Measurements from ENCODE around the gene GPR68. TPM values are rescaled to one million over a fixed set of nuclear protein-coding genes. Genes with fewer than 3 reads are reported as not detected.

The GPR68 gene
- total and polyA plus RNA-seq, 2 of the 4 experiments (the other 2 are of a cell fraction) = 0.72 to 0.94 TPM

GRCh38 chr14:91261115-91261514 is 16.6 kb upstream of the GPR68 start:
- Histone ChIP-seq H3K18ac (ENCODE audit: low read depth, low read length) (no peak overlapping the region), H2BK120ac (ENCODE audit: low read depth, low read length) (no peak overlapping the region), H3K27ac (ENCODE audit: insufficient read depth, low read length) (no peak overlapping the region), H3K9me3 (ENCODE audit: control insufficient read depth, insufficient read depth, low read length) (peaks cover 3% of the 10 kb centered on the region; the same call in 1 of the 2 replicates), H2AK5ac (ENCODE audit: low read depth, low read length) (no peak overlapping the region), H3K4me2 (ENCODE audit: low read depth, low read length) (no peak overlapping the region), H3K36me3 (ENCODE audit: control insufficient read depth, insufficient read depth, low read length) (no peaks in the 10 kb centered on the region), H2AFZ (replicated peaks; ENCODE audit: low read length, poor library complexity) (no peak overlapping the region), H2BK15ac (ENCODE audit: low read depth, low read length) (no peak overlapping the region), H4K91ac (ENCODE audit: insufficient read depth, low read depth, low read length) (no peak overlapping the region), H3K56ac (ENCODE audit: extremely low read depth, insufficient read depth, low read length) (no peak overlapping the region), H3K9me1 (ENCODE audit: insufficient read depth, low read length) (no peaks in the 10 kb centered on the region), H3K4me1 (ENCODE audit: control insufficient read depth, insufficient read depth, low read length) (no peaks in the 10 kb centered on the region; the same call in 1 of the 2 replicates), H2BK5ac (ENCODE audit: low read depth, low read length, poor library complexity, severe bottlenecking) (no peak overlapping the region), H3K27me3 (ENCODE audit: control insufficient read depth, insufficient read depth, low read length) (peaks cover 29% of the 10 kb centered on the region), H3K9ac (ENCODE audit: low read depth, low read length) (no peak overlapping the region), H3K14ac (replicated peaks; ENCODE audit: low read depth, low read length) (no peak overlapping the region), H3K23ac (ENCODE audit: low read depth, low read length) (no peak overlapping the region), H4K8ac (ENCODE audit: low read depth in 2 of 2, low read length in 2 of 2) (no peak overlapping the region), H4K20me1 (ENCODE audit: insufficient read depth, low read length) (no peaks in the 10 kb centered on the region), H3K4me3 (ENCODE audit: insufficient read depth, low read depth, low read length) (no peak overlapping the region), H2AK9ac (replicated peaks; ENCODE audit: low read depth, low read length, poor library complexity) (no peak overlapping the region), H3K79me1 (ENCODE audit: low read depth in 1 of 2, low read length in 2 of 2) (no peaks in the 10 kb centered on the region), H4K5ac (ENCODE audit: low read depth, low read length) (no peak overlapping the region), H2BK20ac (ENCODE audit: low read depth, low read length) (no peak overlapping the region), H3K4ac (ENCODE audit: low read depth, low read length) (no peak overlapping the region)
- no TSS peak for BruUV-seq (replicated peaks)
- ATAC-seq (ENCODE audit: low read depth) (no peak), DNase-seq (no peak)
- in situ Hi-C loops (cut with MboI; ENCODE audit: low sequenced_read_pairs) = no loop called here
- POLR2A ChIA-PET (ENCODE audit: unreplicated experiment) = no interaction called here
- TF ChIP-seq POLR2A (IDR thresholded peaks at IDR 0.05; ENCODE audit: low read depth, low read length) = no peak
- no peak for TF ChIP-seq FOS (IDR thresholded peaks at IDR 0.05; ENCODE audit: low read depth, low read length)
- TF ChIP-seq CEBPB (IDR thresholded peaks at IDR 0.05; ENCODE audit: low read depth, low read length) = no peak
- TF ChIP-seq MXI1 (IDR thresholded peaks at IDR 0.05; ENCODE audit: borderline replicate concordance, low read depth, low read length) = no peak
- no CpG with 5 or more reads among the region's 5 CpGs for WGBS, 2 experiments (ENCODE audit: extremely low coverage in 2 of 2, insufficient read length in 1 of 2)
- dilution Hi-C loops (cut with HindIII; ENCODE audit: low sequenced_read_pairs, unreplicated experiment) = no loop called here
- intact Hi-C loops (cut with micrococcal nuclease) = no loop called here
- CTCF ChIA-PET = no interaction called here

Data from IMR-90 (cell line).